GM23338 (cell line): Measurements from ENCODE around the gene CAMK1. TPM values are rescaled to one million over a fixed set of nuclear protein-coding genes. Genes with fewer than 3 reads are reported as not detected.

Experiments used
- ATAC-seq: fragments of 200-7000 bp; cut with Tn5 transposase; 3 replicates; pipeline ENCODE4 v1.9.1; 2020
- DNase-seq: peaks from one replicate; pipeline ENCODE4 v3.0.0-alpha.2; 2015; ENCODE audit warnings: low spot score
- H2AFZ ChIP-seq: fragments of 200-600 bp; sonication (generic); 2 replicates; pipeline ENCODE4 v1.8.0; 2016; ENCODE audit warnings: antibody characterized with exemption, mild to moderate bottlenecking, moderate library complexity
- H3F3A ChIP-seq: fragments of 200-600 bp; sonication (generic); replicated peaks from 2 replicates; pipeline ENCODE4 v1.8.0; 2017; ENCODE audit warnings: antibody characterized with exemption, mixed run types, low read depth
- H3K27ac ChIP-seq: fragments of 200-600 bp; sonication (generic); 2 replicates; pipeline ENCODE4 v1.6.1; 2016; ENCODE audit warnings: low read depth
- H3K27me3 ChIP-seq: fragments of 200-600 bp; sonication (generic); 2 replicates; pipeline ENCODE4 v1.8.0; 2016; ENCODE audit warnings: mild to moderate bottlenecking, mixed run types, moderate library complexity; ENCODE audit not compliant: insufficient read depth
- H3K36me3 ChIP-seq: fragments of 200-600 bp; sonication (generic); 2 replicates; pipeline ENCODE4 v1.8.0; 2016; ENCODE audit warnings: mild to moderate bottlenecking; ENCODE audit not compliant: insufficient read depth
- H3K4me1 ChIP-seq: fragments of 200-600 bp; sonication (generic); 2 replicates; pipeline ENCODE4 v1.8.0; 2016; ENCODE audit warnings: mild to moderate bottlenecking, moderate library complexity; ENCODE audit not compliant: insufficient read depth
- H3K4me2 ChIP-seq: fragments of 200-600 bp; sonication (generic); 2 replicates; pipeline ENCODE4 v1.7.1; 2017; ENCODE audit warnings: mixed run types
- H3K4me3 ChIP-seq: fragments of 200-600 bp; sonication (generic); 2 replicates; pipeline ENCODE4 v1.6.1; 2016; ENCODE audit warnings: mixed run types
- H3K79me2 ChIP-seq: fragments of 200-600 bp; sonication (generic); replicated peaks from 2 replicates; pipeline ENCODE4 v1.8.0; 2017; ENCODE audit warnings: mild to moderate bottlenecking; ENCODE audit not compliant: insufficient read depth
- H3K9me2 ChIP-seq: fragments of 200-600 bp; sonication (generic); 2 replicates; pipeline ENCODE4 v1.8.0; 2017; ENCODE audit not compliant: insufficient read depth
- H4K20me1 ChIP-seq: fragments of 200-600 bp; sonication (generic); replicated peaks from 2 replicates; pipeline ENCODE4 v1.8.0; 2017; ENCODE audit warnings: mild to moderate bottlenecking; ENCODE audit not compliant: insufficient read depth
- H3K27ac Mint-ChIP-seq: 2 replicates; pipeline ENCODE4 v1.8.0; 2020; ENCODE audit warnings: inconsistent platforms, mild to moderate bottlenecking, moderate library complexity, mixed read lengths
- H3K27me3 Mint-ChIP-seq: 3 replicates; pipeline ENCODE4 v1.8.0; 2022; ENCODE audit warnings: low read depth, mild to moderate bottlenecking, moderate library complexity, mixed read lengths, inconsistent platforms; ENCODE audit not compliant: insufficient read depth, poor library complexity
- H3K36me3 Mint-ChIP-seq: 3 replicates; pipeline ENCODE4 v1.8.0; 2021; ENCODE audit warnings: low read depth, mild to moderate bottlenecking, inconsistent platforms, moderate library complexity, mixed read lengths
- H3K4me1 Mint-ChIP-seq: 3 replicates; pipeline ENCODE4 v1.8.0; 2020; ENCODE audit warnings: mild to moderate bottlenecking, inconsistent platforms, mixed read lengths
- H3K4me3 Mint-ChIP-seq: 3 replicates; pipeline ENCODE4 v1.8.0; 2021; ENCODE audit warnings: moderate library complexity, mild to moderate bottlenecking, inconsistent platforms, mixed read lengths
- H3K9me3 Mint-ChIP-seq: 3 replicates; pipeline ENCODE4 v1.8.0; 2020; ENCODE audit warnings: moderate library complexity, mild to moderate bottlenecking, inconsistent platforms, mixed read lengths
- CREB1 ChIP-seq: fragments of 250-450 bp; sonication (Bioruptor Pico); IDR thresholded peaks from 2 replicates; pipeline ENCODE4 v1.5.0; 2020; ENCODE audit warnings: low read depth, mild to moderate bottlenecking, moderate library complexity
- CTCF ChIP-seq, 2 experiments: fragments of 200-600 bp in 1 of 2; sonication (generic) in 1 of 2; conservative IDR thresholded peaks; 2 replicates each; pipeline versions ENCODE4 v1.5.1 to v1.6.1; 2016 to 2017; ENCODE audit warnings: antibody characterized with exemption in 2 of 2, low read depth in 2 of 2, mild to moderate bottlenecking in 2 of 2, moderate library complexity in 1 of 2
- EZH2phosphoT487 ChIP-seq: fragments of 200-600 bp; sonication (generic); IDR thresholded peaks from one replicate; pipeline ENCODE4 v1.8.1; 2018; ENCODE audit warnings: antibody characterized with exemption; ENCODE audit not compliant: unreplicated experiment
- POLR2AphosphoS5 ChIP-seq: IDR thresholded peaks from 2 replicates; pipeline ENCODE4 v1.6.1; 2016; ENCODE audit warnings: antibody characterized with exemption, low read depth
- ZNF462 ChIP-seq: fragments of 250-450 bp; sonication (Bioruptor Pico); IDR thresholded peaks from 2 replicates; pipeline ENCODE4 v1.5.0; 2020; ENCODE audit warnings: mild to moderate bottlenecking, moderate library complexity
- polyA plus RNA-seq: library from polyadenylated mRNA; unstranded; fragments of >200 nt; fragmentation: Nextera tagmentation; extraction: Ambion mirVana; gene quantifications from 2 replicates; pipeline ENCODE4 v1.2.1, GENCODE V29; 2016
- total RNA-seq: library from RNA; depleted of rRNA; stranded (reverse); fragments of >200 nt; shearing (Covaris generic); gene quantifications from 2 replicates; pipeline ENCODE4 v1.2.3, GENCODE V29; 2014

Gene CAMK1
- total and polyA plus RNA-seq, 2 experiments from 2014 or later: 4.4 TPM

GRCh38 chr3:9779721-9780457 lies 10.1 kb upstream of the CAMK1 start:
- 0 out of 2 replicates have a peak, but pooled peaks cover 2% of the 10 kb centered on the region for H3F3A ChIP-seq
- H3K27ac Mint-ChIP-seq: no peak overlapping the region
- no peak overlapping the region for H3K27ac ChIP-seq
- no peak overlapping the region for H3K4me3 ChIP-seq
- ATAC-seq (no peak), DNase-seq (no peak)
- TF ChIP-seq EZH2phosphoT487 (no peak), CREB1 (no peak), CTCF (conservative IDR thresholded peaks at IDR 0.05; ENCODE audit: low read depth in 2 of 2) (no peak), ZNF462 (no peak), POLR2AphosphoS5 (no peak)
- no peak overlapping the region for H3K4me2 ChIP-seq
- H3K4me1 ChIP-seq: no peaks in the 10 kb centered on the region
- peaks cover 14% of the 10 kb centered on the region for H3K27me3 Mint-ChIP-seq
- H2AFZ ChIP-seq: no peak overlapping the region
- 0 out of 2 replicates have a peak, but pooled peaks cover 2% of the 10 kb centered on the region for H3K27me3 ChIP-seq
- no peaks in the 10 kb centered on the region for H3K9me2 ChIP-seq
- 0 out of 2 replicates have a peak, but pooled peaks cover 6% of the 10 kb centered on the region for H3K36me3 ChIP-seq
- no peak overlapping the region for H3K4me3 Mint-ChIP-seq
- peaks cover 34% of the 10 kb centered on the region for H3K36me3 Mint-ChIP-seq
- H4K20me1 ChIP-seq: no peaks in the 10 kb centered on the region; the same call in 1 of the 2 replicates
- H3K4me1 Mint-ChIP-seq: no peaks in the 10 kb centered on the region
- H3K79me2 ChIP-seq: no peaks in the 10 kb centered on the region
- H3K9me3 Mint-ChIP-seq: no peaks in the 10 kb centered on the region
